Smooth muscle cell (in vitro differentiated cells): ENCODE data around the gene INPP5D. TPM values are rescaled to one million over a fixed set of nuclear protein-coding genes. Genes with fewer than 3 reads are reported as not detected.

Experiments
- DNase-seq: peaks from one replicate; lab custom pipeline; 2025; ENCODE audit not compliant: unreplicated experiment; lab: John Stamatoyannopoulos, UW
- H2AFZ ChIP-seq: fragments of 200-600 bp; sonication (generic); 2 replicates; pipeline ENCODE4 v1.6.0; 2016; ENCODE audit warnings: antibody characterized with exemption, low read depth, mild to moderate bottlenecking
- H3F3A ChIP-seq: fragments of 200-600 bp; sonication (generic); 2 replicates; pipeline ENCODE4 v1.6.0; 2017; ENCODE audit warnings: antibody characterized with exemption, low read depth
- H3K27ac ChIP-seq: fragments of 200-600 bp; sonication (generic); 2 replicates; pipeline ENCODE4 v1.5.1; 2016; ENCODE audit warnings: low read depth, mild to moderate bottlenecking
- H3K27me3 ChIP-seq: fragments of 200-600 bp; sonication (generic); 2 replicates; pipeline ENCODE4 v1.6.1; 2016; ENCODE audit warnings: low read depth, mild to moderate bottlenecking
- H3K36me3 ChIP-seq: fragments of 200-600 bp; sonication (generic); 2 replicates; pipeline ENCODE4 v1.5.1; 2016; ENCODE audit warnings: low read depth
- H3K4me1 ChIP-seq: fragments of 200-600 bp; sonication (generic); 2 replicates; pipeline ENCODE4 v1.5.1; 2016; ENCODE audit warnings: low read depth
- H3K4me2 ChIP-seq: fragments of 200-600 bp; sonication (generic); 2 replicates; pipeline ENCODE4 v1.6.0; 2016; ENCODE audit warnings: mild to moderate bottlenecking
- H3K4me3 ChIP-seq: fragments of 200-600 bp; sonication (generic); 2 replicates; pipeline ENCODE4 v1.5.1; 2016; ENCODE audit warnings: mild to moderate bottlenecking
- H3K79me2 ChIP-seq: fragments of 200-600 bp; sonication (generic); 2 replicates; pipeline ENCODE4 v1.6.0; 2016; ENCODE audit warnings: low read depth, mild to moderate bottlenecking
- H3K9ac ChIP-seq: fragments of 200-600 bp; sonication (generic); 2 replicates; pipeline ENCODE4 v1.6.0; 2016; ENCODE audit warnings: low read depth
- H3K9me3 ChIP-seq: fragments of 200-600 bp; sonication (generic); replicated peaks from 2 replicates; pipeline ENCODE4 v1.5.1; 2016; ENCODE audit warnings: low read depth
- H4K20me1 ChIP-seq: fragments of 200-600 bp; sonication (generic); 2 replicates; pipeline ENCODE4 v1.6.0; 2016; ENCODE audit warnings: low read depth
- WGBS: methylation state at CpG from one replicate; pipeline ENCODE4 v1.1.7; 2016; ENCODE audit warnings: low lambda C conversion rate; 5-methylcytosine and 5-hydroxymethylcytosine counted together
- polyA plus RNA-seq: library from polyadenylated mRNA; unstranded; fragments of >200 nt; fragmentation: Nextera tagmentation; extraction: Ambion mirVana; gene quantifications from 2 replicates; pipeline ENCODE4 v1.2.1, GENCODE V29; 2016
- total RNA-seq: library from RNA; depleted of rRNA; stranded (reverse); fragments of >200 nt; gene quantifications from 2 replicates; pipeline ENCODE4 v1.2.3, GENCODE V29; 2014
- TF ChIP-seq, protein P1 (sequence below): fragments of 200-600 bp; sonication (generic); IDR thresholded peaks from 2 replicates; pipeline ENCODE4 v1.5.1; 2017; ENCODE audit warnings: borderline replicate concordance, mild to moderate bottlenecking, antibody characterized with exemption; ENCODE audit not compliant: insufficient read depth, poor library complexity, severe bottlenecking

Gene INPP5D
- total and polyA plus RNA-seq, 2 experiments from 2014 or later, result 5.6 to 17.8 TPM

DNA sequence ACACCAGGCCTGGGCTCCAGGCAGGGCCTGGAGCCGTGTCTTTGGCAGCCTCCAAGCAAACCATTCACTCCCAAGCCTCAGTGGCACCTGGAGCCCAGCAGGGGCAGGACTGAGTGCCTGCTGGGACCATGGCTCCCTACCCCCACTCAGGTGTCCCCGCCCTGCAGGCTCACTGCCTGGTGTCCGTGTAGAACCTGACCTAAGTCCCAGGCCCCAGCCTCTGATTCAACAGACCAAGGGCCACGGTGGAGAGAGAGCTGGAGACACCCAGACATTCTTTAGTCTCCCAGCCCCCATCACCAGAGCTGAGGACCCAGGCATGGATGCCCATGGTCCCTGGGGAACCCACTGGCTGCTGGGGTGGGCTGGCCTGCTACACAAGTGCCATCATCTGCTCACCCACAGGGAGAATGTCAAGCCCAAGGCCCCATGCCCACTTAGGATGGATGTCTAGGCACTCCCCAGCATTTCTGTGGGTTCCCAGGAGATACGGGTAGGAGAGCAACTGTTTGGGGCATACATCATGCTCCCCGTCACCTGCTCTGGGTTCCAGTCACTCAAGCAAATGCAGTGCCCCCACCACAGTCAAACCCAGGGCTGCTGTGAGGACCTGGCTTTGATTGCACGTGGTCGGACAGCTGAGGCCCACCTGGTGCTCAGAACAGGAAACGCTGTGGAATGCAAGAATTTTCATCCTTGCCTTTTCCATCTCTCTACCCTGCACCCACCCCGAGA lies 148.4 kb downstream of the INPP5D start:
- TF ChIP-seq, protein P1, sequence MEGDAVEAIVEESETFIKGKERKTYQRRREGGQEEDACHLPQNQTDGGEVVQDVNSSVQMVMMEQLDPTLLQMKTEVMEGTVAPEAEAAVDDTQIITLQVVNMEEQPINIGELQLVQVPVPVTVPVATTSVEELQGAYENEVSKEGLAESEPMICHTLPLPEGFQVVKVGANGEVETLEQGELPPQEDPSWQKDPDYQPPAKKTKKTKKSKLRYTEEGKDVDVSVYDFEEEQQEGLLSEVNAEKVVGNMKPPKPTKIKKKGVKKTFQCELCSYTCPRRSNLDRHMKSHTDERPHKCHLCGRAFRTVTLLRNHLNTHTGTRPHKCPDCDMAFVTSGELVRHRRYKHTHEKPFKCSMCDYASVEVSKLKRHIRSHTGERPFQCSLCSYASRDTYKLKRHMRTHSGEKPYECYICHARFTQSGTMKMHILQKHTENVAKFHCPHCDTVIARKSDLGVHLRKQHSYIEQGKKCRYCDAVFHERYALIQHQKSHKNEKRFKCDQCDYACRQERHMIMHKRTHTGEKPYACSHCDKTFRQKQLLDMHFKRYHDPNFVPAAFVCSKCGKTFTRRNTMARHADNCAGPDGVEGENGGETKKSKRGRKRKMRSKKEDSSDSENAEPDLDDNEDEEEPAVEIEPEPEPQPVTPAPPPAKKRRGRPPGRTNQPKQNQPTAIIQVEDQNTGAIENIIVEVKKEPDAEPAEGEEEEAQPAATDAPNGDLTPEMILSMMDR, result no peak
- H3K79me2 ChIP-seq, result no peaks in the 10 kb centered on the region
- H3K9me3 ChIP-seq, result no peaks in the 10 kb centered on the region
- no peaks in the 10 kb centered on the region for H3K36me3 ChIP-seq
- H3F3A ChIP-seq, result no peaks in the 10 kb centered on the region
- H3K27me3 ChIP-seq, result no peaks in the 10 kb centered on the region
- peaks cover 4% of the 10 kb centered on the region for H3K4me1 ChIP-seq
- H3K4me2 ChIP-seq, result no peak overlapping the region
- H4K20me1 ChIP-seq, result no peaks in the 10 kb centered on the region
- no peak overlapping the region for H2AFZ ChIP-seq
- no peak overlapping the region for H3K27ac ChIP-seq
- DNase-seq, result no peak
- WGBS, result 72% methylated on average over 10 of the region's 10 CpGs
- H3K9ac ChIP-seq, result no peak overlapping the region
- no peak overlapping the region for H3K4me3 ChIP-seq

DNA sequence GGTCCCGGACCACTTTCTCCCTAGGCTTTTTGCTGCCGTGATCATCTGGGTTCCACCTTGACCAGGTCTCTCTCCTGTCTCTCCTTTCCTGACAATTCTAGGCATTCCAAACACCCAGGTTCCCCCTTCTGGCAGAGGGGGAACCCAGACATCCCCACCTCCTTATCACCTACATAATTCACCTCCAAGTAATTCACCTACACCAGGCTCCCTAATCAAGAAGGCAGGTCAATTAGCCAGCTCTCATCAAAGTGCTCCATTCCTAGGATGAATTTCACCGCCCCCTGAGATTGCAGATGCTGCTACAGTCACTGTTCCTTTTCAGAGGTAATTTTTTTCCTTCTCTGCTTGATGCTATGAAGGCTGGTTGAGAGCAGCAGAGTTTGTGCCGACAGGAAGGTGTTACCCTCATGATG lies 149.0 kb downstream of the INPP5D start:
- DNase-seq, result no peak
- WGBS, result 59% methylated on average over 4 of the region's 4 CpGs

GRCh38 chr2:233209533-233210171 lies 149.5 kb downstream of the INPP5D start:
- Histone ChIP-seq H3K4me2 (no peak overlapping the region), H3K27me3 (no peaks in the 10 kb centered on the region), H3K36me3 (no peaks in the 10 kb centered on the region), H3K9ac (no peak overlapping the region), H2AFZ (no peak overlapping the region), H3K27ac (no peak overlapping the region), H3K79me2 (no peaks in the 10 kb centered on the region), H3K4me1 (peaks cover 4% of the 10 kb centered on the region), H4K20me1 (no peaks in the 10 kb centered on the region), H3F3A (no peaks in the 10 kb centered on the region), H3K4me3 (no peak overlapping the region), H3K9me3 (no peaks in the 10 kb centered on the region)
- TF ChIP-seq, protein P1, result no peak
- no peak for DNase-seq
- WGBS, result 28% methylated on average over 6 of the region's 10 CpGs

More for the DNA sequence above, 149.0 kb downstream of the INPP5D start:
- no peak overlapping the region for H3K4me2 ChIP-seq
- no peaks in the 10 kb centered on the region for H3K79me2 ChIP-seq
- no peaks in the 10 kb centered on the region for H3F3A ChIP-seq
- H3K36me3 ChIP-seq, result no peaks in the 10 kb centered on the region
- no peak overlapping the region for H2AFZ ChIP-seq
- H4K20me1 ChIP-seq, result no peaks in the 10 kb centered on the region
- H3K9me3 ChIP-seq, result no peaks in the 10 kb centered on the region
- no peak overlapping the region for H3K9ac ChIP-seq
- H3K27ac ChIP-seq, result no peak overlapping the region
- TF ChIP-seq, protein P1, result no peak
- H3K4me3 ChIP-seq, result no peak overlapping the region
- H3K4me1 ChIP-seq, result peaks cover 4% of the 10 kb centered on the region
- H3K27me3 ChIP-seq, result no peaks in the 10 kb centered on the region
